HK-2 (cell line): ENCODE data around the gene SIKE1.
A peak's percentile ranks its signal among the peaks of the same experiment; 100 is the strongest.
"Not testable (repeated sequence)": the region's sequence is repeated elsewhere in the genome, so short reads cannot be mapped to it uniquely, and the experiment has no call there.

Source experiments
- DNase-seq: peaks from one replicate; pipeline ENCODE4 v3.0.0-alpha.2; 2018; ENCODE audit not compliant: unreplicated experiment

The SIKE1 gene

DNA sequence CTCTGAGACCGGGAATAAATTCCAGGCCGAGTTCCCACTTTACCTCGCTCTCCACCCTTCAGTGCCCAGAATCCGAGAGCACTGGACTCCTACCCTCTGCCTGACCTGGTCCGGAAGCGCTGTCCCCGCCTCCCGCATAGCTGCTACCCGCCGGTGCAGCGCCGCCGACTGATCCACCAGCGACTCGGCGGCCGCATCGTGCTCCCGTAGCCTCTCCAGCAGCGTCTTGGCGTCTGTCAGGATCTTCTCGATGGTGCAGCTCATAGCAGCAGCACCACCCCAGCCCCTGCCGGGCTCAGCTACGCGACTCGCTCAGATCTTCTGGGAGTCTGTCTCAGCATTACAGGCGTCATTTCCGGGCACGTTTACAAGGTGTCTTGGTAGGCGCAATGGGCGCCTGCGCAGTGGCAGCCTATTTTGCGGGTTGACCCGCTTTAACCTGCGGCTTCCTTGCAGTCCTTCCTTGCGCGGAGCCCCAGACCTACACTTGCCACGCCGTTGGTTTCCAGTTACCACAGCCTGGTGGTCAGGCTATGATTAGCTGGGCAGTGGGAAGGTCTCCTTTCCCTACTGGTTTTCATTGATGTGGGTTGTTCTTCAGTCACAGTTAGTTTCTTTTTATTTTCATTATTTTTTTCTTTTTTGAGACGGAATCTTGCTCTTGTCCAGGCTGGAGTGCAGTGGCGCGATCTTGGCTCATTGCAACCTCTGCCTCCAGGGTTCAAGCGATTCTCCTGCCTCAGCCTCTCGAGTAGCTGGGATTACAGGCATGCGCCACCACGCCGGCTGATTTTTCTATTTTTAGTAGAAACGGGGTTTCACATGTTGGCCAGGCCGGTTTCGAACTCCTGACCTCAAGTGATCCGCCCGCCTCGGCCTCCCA lies at the start of gene SIKE1:
Gene SIKE1 (minus strand): TSS at position 342 of the 883 bp plus-strand sequence. CDS start 78 bp downstream, at position 264.
- peak; percentile 95 for DNase-seq

- not testable (repeated sequence) for DNase-seq
Measured at GRCh38 chr1:114830075-114830474, 49.6 kb upstream of the SIKE1 start.

DNA sequence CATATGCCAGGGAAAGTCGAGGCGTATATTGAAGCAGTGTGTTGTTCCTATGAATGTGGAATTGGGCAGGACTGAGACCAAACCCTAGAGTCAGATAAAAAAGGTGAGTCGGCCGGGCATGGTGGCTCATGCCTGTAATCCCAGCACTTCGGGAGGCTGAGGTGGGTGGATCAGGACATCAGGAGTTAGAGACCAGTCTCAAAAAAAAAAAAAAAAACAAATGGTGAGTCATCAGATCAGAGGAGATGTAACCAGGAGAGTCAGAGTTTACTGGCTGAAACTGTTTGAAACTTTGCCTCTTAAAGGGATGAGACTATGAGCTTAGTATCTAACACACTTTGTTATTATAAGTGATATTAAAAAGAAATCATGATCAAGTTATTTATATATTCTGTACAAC lies 47.8 kb upstream of the SIKE1 start:
- no peak for DNase-seq

GRCh38 chr1:114821978-114822377 lies 41.5 kb upstream of the SIKE1 start:
- no peak for DNase-seq

DNA sequence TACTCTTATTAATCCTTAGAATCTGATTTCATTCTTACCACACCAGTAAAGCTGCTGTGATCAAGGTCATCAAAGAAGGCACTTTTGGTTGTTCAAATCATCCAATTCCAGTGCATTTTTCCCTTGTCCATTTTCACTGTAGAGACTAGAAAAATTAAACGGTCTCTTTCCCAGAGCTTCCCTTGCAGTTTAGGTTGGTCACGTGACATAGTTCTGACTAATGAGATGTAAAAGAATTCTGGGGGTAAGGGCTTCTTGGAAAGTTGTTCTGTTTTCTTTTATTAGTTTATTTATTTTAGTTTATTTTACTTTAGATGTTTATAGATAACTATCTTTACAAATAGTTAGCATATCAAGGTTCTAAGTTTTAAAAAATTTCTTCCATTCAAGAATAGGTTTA lies 39.9 kb upstream of the SIKE1 start:
- DNase-seq, result no peak

GRCh38 chr1:114819869-114820268 lies 39.4 kb upstream of the SIKE1 start:
- no peak for DNase-seq

DNA sequence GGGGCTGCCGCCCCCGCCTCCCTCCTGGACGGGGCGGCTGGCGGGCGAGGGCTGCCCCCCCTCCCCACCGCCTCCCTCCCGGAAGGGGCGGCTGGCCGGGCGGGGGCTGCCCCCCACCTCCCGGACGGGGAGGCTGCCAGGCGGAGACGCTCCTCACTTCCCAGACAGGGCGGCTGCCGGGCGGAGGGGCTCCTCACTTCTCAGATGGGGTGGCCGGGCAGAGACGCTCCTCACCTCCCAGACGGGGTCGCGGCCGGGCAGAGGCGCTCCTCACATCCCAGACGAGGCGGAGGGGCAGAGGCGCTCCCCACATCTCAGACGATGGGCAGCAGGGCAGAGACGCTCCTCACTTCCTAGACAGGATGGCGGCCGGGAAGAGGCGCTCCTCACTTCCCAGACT lies 24.0 kb upstream of the SIKE1 start:
- DNase-seq, result not testable (repeated sequence)

GRCh38 chr1:114803001-114803400 lies 22.5 kb upstream of the SIKE1 start:
- peak; percentile 44 for DNase-seq

GRCh38 chr1:114794038-114794437 lies 13.6 kb upstream of the SIKE1 start:
- no peak for DNase-seq

DNA sequence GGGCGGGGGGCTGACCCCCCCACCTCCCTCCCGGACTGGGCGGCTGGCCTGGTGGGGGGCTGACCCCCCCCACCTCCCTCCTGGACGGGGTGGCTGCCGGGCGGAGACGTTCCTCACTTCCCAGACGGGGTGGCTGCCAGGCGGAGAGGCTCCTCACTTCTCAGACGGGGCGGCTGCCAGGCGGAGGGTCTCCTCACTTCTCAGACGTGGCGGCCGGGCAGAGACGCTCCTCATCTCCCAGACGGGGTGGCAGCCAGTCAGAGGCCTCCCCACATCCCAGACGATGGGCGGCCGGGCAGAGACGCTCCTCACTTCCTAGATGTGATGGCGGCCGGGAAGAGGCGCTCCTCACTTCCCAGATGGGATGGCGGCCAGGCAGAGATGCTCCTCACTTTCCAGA lies 10.1 kb upstream of the SIKE1 start:
- not testable (repeated sequence) for DNase-seq

GRCh38 chr1:114786440-114786839 lies 6.0 kb upstream of the SIKE1 start:
- DNase-seq, result not testable (repeated sequence)

- DNase-seq, result no peak
Measured at GRCh38 chr1:114782476-114782875, 2.0 kb upstream of the SIKE1 start.

DNA sequence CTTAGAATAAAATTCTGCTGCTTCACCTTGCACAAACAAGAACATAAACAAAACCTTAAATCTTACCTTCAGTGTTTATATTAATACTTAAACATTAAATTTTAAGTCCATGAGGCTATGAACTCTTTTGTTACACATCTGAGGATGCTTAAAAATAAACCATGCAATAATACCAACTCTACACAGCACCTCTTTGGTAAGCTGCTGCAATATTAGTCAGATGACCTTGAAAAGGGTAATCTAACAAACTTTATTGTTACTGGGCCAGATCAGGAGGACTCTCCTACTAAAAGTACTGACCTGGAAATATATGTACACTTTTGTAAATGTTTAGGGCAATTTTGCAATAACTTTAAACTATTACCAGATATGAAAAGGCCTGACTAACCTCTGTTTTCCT lies 763 bp downstream of the SIKE1 start:
- no peak for DNase-seq

DNA sequence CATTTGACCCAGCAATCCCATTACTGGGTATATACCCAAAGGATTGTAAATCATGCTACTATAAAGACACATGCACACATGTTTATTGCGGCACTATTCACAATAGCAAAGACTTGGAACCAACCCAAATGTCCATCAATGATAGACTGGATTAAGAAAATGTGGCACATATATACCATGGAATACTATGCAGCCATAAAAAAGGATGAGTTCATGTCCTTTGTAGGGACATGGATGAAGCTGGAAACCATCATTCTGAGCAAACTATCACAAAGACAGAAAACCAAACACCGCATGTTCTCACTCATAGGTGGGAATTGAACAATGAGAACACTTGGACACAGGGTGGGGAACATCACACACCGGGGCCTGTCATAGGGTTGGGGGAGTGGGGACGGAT lies 3.8 kb downstream of the SIKE1 start:
- DNase-seq, result not testable (repeated sequence)

DNA sequence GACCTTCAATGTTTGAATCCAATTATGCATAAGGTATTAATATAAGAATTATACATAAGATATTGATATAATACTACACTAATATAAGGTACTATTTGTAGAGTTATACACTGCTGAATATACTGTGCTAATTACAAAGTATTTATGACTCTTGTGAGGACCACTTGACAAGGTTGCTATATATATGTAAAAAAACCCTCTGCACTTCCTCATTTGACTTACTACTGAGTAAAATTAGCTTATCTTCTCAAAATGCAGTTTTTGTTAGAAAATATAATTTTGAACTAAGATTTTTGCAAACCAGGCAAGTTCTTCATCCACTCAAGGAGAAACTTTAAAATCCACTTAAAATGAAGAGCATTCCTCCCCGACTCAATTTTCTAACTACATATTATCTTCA lies 8.5 kb downstream of the SIKE1 start:
- no peak for DNase-seq

DNA sequence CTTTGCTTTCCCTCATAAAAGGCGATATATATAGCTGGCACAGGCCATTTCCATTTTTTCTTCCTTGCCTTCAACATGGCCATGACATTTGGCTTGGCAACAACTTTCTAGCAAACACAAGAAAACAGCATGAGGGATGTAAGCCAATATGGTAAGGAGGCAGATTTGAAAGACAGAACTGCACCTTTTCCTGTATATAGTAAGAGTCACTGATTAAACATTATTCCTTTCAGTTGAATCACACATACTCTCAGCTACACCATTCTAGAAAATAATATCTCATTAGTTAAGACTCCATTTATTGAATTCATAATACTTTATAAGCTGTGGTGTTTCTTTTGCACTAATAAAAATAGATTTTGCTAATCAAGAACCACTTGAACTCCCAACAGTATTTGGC lies 9.5 kb downstream of the SIKE1 start:
- DNase-seq, result no peak

- DNase-seq, result no peak
Measured at GRCh38 chr1:114764689-114765088, 15.8 kb downstream of the SIKE1 start.

DNA sequence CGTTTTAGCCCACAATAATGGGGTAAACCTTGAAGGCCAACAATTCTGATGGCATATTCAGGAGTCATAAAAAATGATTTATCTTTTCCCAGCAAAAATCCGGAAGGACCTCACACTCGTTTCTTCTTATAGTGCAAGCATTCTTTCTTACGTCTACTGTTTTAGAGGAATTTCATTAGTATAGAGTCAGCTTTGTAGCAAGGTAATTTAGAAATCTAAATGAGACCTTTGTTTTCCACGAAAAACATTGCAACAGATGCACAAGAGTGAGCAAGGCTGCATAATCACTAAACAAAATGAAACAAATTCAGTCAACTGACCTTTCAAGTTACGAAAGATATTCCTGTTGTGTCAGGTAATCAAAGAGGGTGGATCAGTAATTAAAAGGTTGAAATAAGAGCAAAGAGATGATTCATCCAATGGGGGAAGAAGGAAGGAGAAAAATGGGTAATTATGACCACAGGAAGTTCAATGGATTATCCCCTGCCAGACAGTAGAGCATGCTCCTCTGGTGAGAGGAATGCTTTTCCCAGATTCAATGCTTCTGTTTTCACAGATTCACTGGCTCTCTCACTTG lies 22.1 kb downstream of the SIKE1 start:
- DNase-seq, result no peak

- peak; percentile 96 for DNase-seq
Measured at GRCh38 chr1:114757455-114758255, 22.8 kb downstream of the SIKE1 start, which contains the start of gene CSDE1. Gene CSDE1, minus strand, starts transcription at chr1:114757984. Its CDS starts 18,094 bp downstream, at chr1:114739890.

GRCh38 chr1:114756949-114757454 lies 23.5 kb downstream of the SIKE1 start:
- DNase-seq, result peak; percentile 25

DNA sequence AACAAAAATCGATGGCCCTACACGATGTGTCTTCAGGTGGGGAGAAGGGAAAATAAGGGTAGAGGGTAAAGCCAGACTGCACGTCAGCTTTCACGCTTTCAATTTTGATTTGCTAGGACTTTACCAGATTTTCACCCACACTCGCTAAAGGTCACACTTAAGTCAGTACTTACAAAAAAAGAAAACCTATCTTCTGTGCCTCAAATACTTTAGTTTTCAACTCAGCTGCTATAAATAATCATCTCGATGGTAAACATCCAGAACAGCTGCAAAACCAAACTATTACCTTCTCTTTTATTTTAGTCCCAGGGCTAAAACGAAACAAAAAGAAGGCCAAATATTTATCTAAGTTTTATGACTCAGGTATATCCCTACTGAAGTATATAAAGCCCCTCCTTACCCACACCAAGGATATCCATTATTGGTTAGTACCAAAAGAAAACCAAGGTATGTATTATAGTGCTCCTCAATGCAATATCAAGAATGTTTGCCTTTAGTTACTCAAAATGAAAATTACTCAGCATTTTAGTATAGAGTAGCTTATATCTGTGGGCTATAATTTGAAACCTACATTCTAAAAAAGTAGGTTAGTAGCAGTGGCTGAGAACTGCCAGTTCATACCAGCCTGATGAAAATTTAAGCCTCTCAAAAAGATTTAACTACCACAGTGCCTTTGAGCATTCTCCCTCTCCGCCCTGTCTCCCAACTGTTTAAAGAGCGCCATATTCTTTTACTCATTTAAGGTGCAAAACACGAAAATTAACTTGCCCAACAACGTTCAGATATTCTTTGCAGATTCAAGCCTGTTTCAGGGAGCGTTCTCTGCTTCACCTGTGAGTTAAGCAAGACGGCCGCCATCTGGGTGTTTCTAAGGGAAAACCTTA lies 24.2 kb downstream of the SIKE1 start:
- no peak for DNase-seq
